Endometrium (tissue), 2 donors: ENCODE data around the gene SMAD5.

ENCODE experiments used
- FAIRE-seq: peaks from 2 replicates; lab custom pipeline; 2012; peaks lifted over from hg19 to GRCh38; lab: Jason Lieb, UNC
- donor health status: control.
- donor health status: control.

SMAD5 gene

DNA sequence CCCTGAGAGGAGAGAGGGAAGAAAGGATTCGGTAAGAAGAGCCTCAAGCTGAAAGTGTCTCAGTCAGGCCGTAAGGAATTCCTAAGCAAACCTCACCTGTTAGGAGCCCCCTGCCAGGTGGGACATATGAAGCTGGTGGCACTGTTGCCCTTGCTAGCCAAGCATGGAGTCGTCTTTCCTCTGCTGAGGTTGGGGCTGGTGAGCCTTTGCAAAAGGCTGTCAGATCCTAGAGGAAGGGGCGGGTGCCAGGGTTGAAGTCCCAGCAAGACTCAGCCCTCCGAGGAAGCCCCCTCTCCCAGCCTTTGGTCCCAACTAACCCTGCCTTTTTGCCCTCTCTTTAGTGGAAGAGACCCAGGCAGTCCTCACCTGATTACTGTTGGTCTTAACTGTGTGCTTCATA, 65.8 kb downstream of the SMAD5 start:
- no peak for FAIRE-seq

DNA sequence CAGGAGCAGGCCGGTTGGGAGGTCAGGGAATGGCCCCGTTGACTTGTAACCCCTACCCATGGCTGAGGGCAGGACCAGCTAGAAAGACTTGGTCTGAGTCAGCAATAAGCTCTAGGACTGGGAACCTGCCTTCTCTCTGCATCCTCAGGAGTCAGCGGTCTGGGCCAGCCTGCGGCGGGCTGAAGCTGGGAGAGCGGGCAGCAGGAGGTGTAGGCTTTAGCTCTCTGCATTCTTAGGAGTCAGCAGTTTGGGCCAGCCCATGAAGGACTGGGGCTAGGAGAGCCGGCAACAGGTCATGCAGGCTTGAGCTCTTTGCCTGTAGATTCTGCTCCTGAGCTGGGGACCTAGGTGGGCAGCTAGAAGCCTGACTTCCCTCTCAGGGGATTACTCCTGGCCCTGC, 66.8 kb downstream of the SMAD5 start:
- no peak for FAIRE-seq

DNA sequence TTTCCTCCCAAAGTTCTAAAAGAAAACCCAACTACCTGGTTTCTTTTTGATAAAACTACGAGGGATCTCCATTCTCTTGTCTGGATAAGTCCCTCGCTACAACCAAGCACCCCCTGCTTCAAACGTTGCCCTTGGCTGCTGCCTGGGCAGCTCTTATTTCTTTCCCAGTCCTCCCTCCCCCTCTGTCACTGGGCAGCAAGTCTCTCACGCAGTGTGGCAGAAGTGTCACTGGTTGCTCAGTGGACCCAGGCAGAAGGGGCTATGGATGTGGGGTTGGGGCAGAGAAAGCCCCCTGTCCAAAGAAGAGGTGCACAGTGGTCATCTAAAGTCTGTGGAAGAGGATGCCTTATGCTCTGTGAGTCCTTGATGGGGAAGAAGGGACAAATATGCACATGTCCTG, 67.5 kb downstream of the SMAD5 start:
- no peak for FAIRE-seq

DNA sequence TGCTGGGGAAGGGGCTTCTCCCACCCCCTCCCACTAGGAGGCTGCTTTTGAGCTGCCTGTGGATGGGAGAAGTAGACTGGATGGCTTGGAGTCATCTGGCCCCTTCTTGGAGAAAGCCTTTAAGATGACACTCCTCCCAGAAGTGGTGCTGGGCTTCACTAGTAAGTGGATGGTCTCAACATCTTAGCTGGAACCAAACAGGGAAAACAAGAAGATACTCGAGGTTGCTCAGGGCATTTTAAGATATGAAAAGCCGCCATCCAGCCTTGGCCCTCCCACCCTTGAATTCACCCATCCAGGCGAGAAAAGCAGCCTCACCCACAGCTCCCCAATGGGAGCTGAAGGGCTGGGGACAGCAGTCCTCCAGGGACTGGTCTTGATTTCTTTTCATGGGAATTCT, 68.1 kb downstream of the SMAD5 start:
- FAIRE-seq = no peak

DNA sequence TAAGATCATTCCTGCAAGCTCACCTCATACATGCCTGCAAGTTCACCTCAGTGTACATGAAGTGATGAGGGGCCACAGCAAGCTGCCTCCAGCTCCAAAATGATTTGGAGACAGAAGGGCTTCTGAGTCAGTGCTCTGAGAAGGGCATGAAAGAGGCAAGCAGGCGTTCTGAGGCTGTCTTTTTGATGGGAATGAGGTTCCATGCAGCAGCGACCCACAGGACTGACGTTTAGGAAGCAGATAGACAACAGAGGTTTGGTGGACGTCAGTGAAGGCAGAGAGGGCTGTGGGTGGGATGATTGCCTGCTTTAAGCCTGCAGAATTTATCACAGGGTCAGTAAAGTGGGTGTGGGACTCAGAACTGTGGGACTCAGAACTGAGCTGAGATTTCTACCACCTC, 69.2 kb downstream of the SMAD5 start:
- FAIRE-seq = no peak

DNA sequence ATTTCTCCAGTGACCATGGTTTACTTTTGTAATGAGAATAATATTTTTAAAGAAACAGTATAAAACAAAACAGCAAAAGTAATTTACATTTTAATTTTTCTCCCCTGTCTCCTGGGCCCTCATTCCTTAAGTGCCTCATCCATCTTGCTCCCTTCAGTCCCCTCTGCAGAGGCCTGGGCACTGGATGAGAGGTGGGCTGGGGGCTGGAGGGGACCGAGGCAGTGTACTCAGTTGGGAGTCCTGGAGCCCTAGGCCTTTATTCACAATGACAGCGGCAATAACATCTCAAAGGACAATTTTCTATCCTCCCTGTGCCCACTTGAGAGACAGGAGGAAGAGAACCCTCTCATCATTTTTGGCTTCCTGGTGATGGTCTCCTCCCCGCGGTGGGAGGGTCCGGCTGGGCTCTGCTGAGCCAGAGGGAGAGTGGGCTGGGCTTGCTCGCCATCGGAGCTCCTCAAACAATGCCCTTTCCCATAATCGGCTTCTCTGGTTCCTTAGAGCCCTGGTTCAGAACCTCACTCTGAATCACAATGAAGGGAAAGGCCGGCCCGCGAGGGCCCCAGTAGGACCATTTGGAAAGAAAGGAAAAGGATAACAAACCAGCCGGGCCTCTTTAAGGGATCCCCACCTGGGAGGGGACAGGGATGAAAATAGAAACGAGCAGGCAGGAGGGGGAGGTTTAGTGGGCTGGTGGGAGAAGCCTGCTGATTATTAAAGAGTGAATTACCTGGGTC, 70.0 kb downstream of the SMAD5 start:
- no peak for FAIRE-seq

DNA sequence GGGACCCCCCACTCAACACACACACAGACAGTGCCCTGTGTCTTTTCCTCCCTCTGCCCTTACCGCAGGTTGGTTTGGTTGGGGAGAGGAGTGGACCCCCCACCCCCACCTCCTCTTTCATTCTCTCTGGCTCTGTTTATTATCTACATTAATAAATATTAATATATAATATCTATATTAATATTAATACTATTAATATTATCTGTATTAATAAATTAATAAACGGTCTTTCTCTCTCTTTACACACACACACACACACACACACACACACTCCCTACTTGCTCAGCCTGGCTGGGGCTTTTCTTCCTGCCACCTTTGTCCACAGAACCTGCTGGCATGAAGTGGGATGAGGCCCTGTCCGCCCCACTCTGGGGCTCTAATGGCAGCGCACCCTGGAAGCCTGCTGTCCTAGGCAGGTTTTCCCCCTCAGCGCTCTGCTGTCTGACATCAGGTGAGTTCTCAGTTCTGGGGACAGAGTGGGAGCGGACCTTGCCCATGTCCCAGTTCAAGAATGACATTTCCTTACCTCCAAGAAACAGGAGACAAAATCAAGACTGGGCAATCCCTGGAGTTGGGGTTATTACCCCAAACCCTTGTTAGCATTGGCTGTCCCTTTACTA, 70.8 kb downstream of the SMAD5 start:
- FAIRE-seq = no peak

DNA sequence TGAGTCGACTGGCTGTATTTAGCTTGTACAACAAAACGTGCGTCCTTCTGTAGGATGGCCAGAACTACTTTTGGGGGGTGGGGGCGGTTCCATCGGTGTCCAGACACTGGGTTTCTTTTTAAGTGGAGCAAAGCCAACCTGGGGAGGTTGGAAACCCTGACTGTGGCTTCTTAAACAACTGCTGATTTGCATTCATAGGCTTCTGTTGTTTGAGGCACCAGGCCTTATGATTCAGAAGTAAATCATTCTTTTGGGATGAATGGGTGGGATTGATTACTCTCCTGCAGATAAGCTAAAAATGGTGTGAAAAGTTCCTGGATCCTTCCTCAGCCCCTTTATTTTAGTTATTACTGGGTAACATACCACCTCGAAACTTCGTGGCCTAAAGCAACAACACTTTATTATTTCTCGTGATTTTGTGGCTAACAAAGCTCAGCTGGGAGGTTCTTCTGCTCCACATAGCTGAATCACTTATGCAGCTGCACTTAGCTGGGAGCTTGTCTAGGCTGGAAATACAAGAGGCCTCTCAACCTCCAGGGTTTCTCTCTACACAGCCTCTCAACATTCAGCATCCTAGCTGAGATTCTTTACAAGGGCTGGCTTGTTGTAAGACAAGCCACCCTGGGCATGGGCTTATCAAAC, 72.5 kb downstream of the SMAD5 start:
- no peak for FAIRE-seq

DNA sequence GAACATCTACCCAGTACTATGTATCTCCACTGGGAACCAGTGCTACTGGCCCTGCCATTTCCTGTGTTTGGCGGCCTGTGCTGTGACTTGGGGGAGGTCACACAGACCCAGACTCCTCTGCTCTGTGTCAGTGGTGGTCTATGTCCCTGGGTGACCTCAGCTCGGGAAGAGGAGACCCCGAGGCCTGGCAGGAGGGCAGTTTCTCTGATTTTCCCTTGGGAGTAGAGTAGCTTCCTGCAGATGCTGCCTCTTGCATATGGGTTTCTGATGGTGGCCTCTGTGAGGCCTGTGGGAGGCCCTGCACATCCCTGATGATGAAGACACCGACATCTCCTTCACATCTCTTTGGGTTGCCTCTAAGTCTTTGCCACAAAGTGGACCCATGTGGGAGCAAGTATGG, 73.3 kb downstream of the SMAD5 start:
- FAIRE-seq = no peak

DNA sequence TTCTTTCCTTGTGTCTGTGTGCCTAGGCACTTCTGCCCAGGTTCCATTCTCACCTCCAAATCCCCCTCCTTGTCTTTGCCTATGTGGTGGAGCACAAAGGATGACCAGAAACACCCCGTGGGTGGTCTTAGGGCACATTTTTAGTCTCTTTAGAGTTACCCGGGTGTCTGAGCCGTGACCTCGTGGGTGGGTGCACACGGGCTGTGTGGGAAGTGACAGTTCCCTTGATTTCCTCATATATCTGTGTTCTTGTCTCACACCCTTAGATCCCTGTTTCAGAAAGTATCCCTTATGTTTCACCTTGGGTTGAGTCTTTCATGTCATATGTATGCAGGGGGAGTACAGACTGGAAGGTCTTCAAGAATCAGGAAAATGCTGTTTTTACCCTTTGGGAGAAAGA, 73.7 kb downstream of the SMAD5 start:
- FAIRE-seq = no peak

DNA sequence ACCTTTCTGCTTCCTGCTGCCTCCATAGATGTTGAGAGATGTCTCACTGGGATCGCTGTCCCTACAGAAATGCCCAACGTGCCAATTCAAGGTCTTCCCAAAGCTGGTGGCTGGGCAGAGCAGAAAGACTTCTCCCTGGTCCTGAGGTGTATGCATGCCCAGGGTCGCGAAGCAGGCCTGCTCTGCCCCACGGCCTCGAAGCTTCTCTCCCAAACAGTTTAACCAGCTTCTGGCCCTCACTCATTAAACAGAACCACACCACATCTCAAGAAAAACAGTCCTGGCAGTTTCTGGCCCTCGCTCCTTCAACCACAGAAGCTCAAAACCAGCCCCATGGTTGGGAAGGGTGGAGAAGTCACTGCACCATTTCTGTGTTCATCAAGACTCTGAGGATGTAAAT, 75.0 kb downstream of the SMAD5 start:
- FAIRE-seq = no peak

DNA sequence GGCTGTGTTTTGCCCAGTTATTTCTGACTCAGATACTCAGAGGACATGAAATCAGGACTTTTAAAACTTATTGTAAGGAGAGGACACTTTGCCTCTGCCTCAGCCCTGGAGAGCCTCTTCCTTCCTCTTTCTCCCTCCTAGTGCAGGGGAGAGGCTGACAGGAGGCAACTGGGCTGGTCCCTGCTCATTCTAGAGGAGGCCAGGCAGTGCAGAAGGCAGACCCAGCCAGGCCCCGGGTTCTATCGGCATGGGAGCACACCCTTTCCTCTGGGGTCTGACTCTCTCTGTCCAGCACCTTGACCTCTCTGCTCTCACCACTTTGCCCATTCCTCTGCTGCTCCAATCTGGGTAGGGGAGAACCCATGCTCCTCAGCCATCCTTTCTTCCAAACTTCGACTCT, 76.3 kb downstream of the SMAD5 start:
- no peak for FAIRE-seq

DNA sequence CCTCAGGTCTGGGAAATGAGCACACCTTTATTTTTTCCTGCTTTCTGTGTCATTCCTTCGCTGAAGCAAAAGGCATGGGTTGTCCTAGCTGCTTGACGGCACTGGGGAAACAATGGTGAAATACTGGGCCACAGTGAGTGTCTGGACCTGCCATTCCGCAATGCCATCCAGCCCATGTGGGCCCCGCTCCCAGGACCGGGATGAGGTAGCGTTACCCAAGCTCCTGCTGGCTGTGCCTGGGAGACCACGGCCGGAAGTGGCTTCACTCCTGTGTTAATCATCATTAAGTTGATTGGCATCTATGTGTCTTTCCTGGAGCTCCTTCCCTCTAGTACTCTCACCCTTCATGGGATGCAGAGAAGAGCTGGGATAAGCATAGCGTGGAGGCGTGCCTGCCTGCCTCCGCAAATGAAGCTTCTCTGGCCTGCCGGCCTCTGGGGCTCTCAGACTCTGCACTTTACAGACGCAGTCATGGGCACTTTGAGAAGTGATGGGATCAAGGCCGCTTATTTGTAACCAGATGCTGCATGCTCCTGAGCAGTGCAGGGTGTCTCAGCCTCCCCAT, 76.8 kb downstream of the SMAD5 start:
- no peak for FAIRE-seq

DNA sequence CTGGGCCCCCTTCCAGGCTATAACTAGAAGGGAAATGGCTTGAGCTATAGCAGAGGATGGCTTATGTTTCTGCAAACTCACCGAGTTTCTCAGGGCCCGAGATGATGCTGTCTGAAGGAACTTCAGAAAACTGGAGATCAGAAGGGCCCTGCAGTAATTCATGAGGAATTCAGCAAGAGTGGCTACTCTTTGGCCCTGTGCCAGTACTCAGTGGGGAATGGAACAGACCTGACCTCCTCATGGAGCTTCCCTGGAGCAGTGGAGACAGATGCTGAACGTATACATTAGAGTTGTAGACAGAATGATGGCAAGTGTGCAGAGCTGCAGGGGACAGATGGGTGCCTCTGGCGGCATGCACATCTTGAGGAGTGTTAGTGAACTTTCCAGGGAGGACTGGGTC, 77.6 kb downstream of the SMAD5 start:
- FAIRE-seq = no peak

DNA sequence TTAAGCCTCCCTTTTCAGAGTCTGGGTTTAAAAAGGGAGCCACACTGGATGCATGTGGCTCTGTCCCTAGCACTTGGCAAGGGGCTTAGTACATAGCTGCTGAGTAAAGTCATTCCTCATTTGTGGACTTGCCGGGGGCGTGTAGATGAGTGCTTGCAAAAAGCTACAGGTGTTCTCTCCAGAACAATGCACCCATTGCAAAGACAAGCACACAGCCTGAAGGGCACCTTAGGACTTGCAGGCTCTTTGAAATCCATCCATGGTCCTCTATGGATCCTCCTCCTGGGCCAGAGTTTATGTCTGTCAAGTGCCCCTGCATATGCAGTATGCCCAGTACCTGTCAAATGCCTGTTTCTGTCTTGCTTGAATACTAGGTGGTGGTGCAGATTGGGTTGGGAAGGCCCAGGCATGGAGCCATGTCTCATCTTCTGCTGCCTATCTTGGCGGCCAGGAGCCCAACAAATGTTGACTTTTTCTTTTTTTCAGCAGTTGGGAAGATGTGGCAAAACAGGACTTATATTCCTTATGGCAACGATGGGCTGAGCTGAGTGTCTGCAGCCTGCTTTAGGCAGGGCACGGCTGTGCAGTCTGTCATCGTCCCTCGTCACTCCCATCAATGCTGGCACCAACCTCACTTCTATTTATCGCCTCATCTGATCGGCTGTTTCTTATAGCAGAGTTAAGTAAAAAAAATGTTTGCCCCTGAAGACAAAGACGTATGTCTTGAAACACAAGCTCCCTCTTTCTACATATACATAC, 78.8 kb downstream of the SMAD5 start:
- FAIRE-seq = no peak

DNA sequence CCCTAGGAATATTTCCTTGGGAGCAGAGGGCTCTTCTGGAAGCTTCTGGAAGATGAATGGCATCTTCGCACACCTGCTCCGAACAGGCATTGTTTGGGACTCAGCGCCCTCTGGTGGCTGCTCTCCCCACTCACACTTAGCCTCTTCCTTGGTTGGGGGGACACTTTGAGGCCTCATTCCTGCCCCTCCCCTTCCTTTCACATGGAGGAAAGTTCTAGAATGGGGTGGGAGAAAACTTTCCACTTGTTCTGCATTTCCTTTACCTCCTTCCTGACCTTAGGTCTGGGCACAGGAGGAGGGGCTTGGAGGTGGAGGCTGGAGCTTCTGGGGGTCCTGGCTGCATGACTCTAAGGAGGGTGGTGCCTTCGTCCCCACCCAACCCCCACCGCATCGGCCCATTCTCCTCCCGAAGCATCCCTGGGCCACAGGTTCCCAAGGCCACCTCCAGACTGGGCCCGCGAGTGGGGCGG, 79.6 kb downstream of the SMAD5 start:
- FAIRE-seq = no peak

DNA sequence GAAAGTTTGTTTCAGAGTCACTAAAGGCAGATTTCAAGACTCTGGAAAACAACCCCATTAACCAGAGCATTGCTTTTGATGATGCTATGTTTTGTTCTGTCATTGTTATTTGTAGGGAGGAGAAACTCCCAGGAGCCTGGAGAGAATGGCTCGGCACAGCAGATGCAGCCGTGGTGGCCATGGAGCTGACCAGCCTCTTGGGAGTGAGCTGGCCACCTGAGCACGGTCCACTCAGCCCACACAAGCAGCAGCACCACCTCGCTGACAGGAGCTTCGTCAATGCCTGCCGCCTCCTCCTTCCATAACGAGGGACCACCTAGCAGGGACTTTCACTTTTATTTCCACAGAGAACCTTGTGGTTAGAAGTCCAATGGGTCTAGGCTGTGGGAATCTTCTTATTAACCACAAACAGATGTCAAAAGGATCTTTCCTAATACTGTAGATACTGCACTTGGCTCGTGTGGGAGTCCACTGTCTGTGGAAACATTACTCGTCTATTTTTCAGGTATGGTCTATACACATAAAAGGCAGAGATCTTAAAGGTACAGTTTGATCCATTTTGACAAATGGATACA, 81.4 kb downstream of the SMAD5 start:
- FAIRE-seq = no peak

DNA sequence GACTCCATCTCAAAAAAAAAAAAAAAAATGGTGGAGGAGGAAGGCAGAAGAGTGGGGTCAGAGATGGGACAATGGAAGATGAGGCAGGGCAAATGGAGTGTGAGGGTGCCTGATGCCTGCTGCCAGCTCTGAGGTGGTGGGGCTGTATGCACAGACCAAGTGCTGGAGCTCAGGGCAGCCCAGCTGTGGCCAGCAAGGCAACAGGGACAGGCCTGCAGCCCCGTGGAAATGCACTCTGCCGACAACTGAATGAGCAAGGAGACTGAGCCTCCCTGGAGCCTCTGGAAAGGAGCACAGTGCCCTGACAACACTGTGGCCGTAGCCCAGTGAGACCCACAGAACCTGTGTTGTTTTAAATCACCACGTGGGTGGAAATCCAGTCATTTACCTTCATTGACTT, 83.2 kb downstream of the SMAD5 start:
- FAIRE-seq = no peak

DNA sequence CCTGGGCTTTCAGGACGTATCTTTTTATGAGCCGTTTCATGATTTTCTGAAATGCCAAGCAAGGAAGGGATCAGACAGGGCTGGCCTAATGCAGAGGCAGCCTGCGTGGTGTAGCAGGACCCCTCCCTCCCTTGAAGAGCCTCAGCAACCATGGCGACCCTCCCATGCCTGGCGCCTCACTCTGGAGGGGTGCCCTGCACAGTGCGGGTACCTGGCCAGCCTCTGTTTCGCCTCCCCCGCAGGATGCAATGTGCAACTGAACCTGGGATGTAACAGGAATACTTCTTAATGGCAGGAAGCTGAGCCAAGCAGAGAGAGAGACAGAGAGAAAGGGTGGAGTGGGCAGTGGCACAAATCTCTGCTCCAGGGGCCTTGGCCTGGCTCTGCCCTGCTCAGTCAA, 83.6 kb downstream of the SMAD5 start:
- FAIRE-seq = no peak

DNA sequence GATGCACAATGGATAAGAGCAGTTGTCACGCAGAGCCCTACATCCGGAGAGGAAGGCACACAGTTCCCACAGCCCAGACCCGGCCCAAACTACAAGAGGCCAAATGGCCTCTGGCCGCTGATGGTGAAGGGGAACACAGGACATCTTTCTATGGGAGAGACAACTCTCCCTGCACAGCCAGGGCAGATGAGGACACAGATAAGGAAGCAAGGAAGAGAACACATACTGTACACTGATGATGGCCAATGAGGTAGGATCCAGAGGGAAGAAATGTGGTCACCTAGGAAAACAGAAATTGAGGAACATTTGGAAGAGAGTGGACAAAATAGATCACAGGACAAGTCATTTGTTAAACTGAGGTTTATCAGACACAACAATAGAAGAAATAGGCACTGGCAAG, 88.7 kb downstream of the SMAD5 start:
- no peak for FAIRE-seq

DNA sequence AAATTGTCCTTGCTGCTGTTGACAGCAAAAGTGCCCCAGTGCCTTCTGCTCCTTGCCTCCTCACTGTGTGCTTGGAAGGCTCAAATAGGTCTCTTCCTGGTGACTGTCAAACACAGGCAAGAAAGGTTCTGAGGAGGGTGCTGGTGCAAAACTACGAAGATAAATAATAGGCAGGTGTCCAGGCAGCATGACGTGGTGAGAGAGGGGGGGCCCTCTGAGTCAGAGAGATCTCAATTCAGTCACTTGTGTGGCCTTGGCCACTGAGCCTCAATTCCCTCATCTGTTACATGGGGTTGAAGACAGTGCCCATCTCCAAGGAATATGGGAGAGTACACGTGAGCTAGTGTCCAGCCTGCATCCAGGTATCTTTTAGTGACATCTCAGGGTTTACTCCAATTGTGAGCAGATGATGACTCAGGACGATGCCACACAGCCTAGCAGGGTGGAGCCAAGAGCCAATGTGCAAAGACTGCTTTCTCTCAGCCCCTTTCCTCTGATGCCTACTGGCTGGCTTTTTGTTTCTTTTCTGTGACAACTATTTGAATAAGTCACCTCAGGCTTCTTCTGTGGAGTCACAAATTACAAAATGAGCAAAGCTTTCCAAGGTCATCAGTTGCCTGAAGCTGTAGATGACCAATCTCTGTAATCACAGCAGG, 90.1 kb downstream of the SMAD5 start:
- FAIRE-seq = no peak

DNA sequence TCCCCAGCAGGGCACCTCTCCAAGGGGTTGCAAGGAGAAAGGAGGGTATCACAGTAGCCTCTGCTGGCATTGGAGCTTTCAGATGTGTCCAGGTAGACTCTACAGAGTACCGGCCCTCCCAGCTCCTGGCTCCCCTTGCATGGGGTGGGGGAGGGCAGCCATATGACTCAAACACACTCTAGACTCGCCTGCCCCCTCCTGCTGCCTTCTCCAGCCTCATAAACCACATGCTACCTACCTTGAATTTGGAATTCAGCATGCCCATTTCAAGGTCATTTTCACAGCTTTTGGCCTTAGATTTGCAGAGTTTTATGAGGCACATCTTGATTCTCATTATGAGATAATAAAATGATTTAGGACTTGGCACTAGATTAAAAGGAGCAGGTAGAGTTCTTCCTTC, 93.2 kb downstream of the SMAD5 start:
- FAIRE-seq = no peak
